GM19397 (cell line): ENCODE measurements around the gene EPB41L5.
"Not testable (repeated sequence)": the region's sequence is repeated elsewhere in the genome, so short reads cannot be mapped to it uniquely, and the experiment has no call there.

ENCODE experiments used
- ATAC-seq: cut with Tn5 transposase; IDR thresholded peaks from one replicate; pipeline ENCODE4 v1.9.1; 2021; ENCODE audit warnings: mild to moderate bottlenecking, moderate library complexity; ENCODE audit not compliant: unreplicated experiment

EPB41L5 gene

DNA sequence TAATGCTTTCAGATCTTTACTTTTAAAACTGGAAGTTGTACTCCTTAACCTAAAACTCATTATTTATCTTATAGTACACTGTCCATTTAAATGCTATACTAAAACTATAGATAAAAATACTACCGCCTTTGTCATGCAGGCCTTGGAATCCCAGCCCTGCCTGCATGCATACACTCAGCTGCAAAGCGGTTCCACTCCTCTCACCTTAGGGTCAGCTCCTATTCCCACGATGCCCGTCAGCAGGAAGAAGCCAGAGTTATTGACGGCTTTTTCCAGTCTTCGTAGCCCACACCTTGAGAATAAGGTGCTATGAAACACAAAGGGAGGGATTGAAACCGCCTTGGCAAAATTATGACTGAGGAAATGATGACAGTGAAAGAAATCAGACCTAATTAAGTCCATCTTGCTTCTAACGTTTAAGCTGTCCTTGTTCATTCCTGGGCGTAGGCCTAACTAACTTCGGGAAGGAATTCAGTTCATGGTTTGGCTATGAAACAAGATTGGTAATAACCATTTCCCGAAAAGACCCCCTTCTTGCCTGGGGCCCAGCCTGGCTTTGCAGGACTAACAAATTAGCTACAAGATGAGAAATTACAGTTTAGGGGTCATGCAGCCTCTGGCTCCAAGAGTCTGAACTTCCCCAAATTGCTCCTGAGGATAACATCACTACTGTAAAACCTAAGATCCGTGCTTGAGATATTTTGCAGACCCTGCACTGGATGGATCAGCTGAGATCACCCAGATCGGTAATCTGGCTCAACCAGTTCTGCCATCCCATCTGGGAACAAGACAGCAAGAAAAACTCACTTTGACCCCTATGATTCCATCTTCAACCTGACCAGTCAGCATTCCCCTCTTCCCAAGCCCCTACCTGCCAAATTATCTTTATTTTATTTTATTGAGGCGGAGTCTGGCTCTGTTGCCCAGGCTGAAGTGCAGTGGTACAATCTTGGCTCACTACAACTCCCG, 17.1 kb downstream of the EPB41L5 start:
- ATAC-seq, result no peak

- ATAC-seq, result no peak
Measured at GRCh38 chr2:120032297-120032696, 19.4 kb downstream of the EPB41L5 start.

DNA sequence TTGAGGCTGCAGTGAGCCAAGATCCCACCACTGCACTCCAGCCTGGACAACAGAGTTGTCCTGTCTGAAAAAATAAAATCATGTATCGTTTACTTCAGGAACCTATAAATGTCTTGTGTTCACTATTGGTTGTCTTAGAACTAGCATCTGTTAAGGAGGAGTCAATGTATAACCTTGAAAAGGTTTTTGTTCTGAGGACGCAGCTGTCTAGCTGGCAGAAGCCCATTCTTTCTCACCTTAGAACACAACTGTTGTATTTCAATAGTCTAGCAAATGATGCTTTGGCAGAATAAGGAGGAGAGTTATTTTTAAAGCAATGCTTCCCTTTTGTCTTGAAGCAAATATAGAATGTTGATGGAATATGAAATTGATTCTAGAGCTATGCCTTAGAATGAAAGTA, 21.1 kb downstream of the EPB41L5 start:
- no peak for ATAC-seq

DNA sequence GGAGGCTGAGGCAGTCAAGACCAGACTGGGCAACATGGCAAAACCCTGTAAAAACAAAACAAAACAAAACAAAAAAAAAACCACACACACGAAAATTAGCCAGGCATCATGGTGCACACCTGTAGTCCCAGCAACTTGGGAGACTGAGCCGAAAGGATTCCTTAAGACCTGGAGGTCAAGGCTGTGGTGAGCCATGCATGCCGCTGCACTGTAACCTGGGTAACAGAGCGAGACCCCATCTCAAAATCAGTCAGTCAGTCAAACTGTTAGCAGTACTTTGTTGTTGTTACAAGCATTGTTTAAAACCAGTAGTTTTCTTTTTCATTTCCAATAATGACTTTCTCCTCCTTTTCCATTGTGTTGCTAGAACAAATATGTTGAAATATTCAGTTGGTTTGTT, 21.7 kb downstream of the EPB41L5 start:
- ATAC-seq, result no peak

GRCh38 chr2:120036145-120036544, 23.3 kb downstream of the EPB41L5 start:
- ATAC-seq, result no peak

- ATAC-seq, result no peak
Measured at GRCh38 chr2:120037995-120038541, 25.2 kb downstream of the EPB41L5 start.

GRCh38 chr2:120042359-120042758, 29.5 kb downstream of the EPB41L5 start:
- ATAC-seq, result no peak

DNA sequence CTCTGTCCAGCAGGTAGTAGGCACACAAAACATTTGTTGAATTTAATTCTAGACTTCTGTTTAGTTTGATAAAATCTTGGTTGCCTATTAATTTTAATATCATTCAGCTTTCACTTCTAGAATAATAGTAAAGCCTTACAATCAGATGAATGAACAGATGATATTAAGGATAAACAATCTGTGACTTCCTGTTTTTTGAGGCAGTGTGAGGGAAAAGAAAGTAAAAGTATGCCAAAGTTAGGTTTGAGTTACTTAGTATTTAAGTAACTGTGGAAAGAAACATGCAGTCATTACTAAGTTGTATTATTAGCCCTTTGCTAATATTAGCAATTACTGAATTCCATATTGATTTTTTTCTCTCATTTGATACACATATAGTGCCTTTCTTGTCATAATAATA, 31.5 kb downstream of the EPB41L5 start:
- ATAC-seq, result no peak

DNA sequence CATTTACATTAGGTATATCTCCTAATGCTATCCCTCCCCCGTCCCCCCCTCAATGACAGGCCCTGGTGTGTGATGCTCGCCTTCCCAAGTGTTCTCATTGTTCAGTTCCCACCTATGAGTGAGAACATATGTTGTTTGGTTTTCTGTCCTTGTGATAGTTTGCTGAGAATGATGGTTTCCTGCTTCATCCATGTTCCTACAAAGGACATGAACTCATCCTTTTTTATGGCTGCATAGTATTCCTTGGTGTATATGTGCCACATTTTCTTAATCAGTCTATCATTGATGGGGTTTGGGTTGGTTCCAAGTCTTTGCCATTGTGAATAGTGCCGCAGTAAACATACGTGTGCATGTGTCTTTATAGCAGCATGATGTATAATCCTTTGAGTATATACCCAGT, 32.9 kb downstream of the EPB41L5 start:
- ATAC-seq, result not testable (repeated sequence)

GRCh38 chr2:120046252-120046651, 33.4 kb downstream of the EPB41L5 start:
- not testable (repeated sequence) for ATAC-seq

- no peak for ATAC-seq
Measured at GRCh38 chr2:120052597-120052996, 39.7 kb downstream of the EPB41L5 start.

GRCh38 chr2:120053891-120054290, 41.0 kb downstream of the EPB41L5 start:
- no peak for ATAC-seq

DNA sequence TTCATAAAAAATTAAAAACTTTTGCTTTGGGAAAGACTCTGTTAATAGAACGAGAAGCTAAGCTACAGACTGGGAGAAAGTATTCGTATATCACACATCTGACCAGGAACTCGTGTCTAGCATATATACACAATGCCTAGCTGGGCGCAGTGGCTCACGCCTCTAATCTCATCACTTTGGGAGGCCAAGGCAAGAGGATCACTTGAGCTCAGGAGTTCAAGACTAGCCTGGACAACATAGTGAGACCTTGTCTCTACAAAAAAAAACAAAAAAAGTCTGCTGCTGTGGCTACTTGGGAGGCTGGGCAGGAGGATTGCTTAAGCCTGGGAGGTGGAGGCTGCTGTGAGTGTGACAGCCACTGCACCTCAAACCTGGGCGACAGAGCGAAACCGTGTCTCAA, 46.6 kb downstream of the EPB41L5 start:
- ATAC-seq, result no peak

DNA sequence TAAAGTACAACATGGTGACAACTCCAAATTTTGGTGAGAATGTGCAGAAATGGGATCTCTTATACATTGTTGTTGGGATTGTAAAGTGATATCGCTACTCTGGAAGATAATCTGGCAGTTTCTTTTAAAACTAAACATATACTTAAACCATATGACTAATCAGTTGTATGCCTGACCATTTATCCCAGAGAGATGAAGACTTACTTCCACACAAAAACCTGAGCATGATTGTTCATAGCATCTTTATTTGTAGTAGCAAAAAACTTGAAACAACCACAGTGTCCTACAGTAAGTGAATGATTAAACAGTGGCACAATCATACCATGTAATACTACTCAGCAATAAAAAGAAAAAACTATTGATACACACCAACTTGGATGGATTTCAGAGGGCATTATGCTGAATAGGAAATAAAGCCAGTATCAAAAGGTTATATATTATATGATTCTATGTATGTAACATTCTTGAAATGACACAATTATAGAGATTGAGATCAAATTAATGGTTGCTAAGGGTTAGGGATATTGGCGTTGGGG, 47.3 kb downstream of the EPB41L5 start:
- ATAC-seq, result no peak

DNA sequence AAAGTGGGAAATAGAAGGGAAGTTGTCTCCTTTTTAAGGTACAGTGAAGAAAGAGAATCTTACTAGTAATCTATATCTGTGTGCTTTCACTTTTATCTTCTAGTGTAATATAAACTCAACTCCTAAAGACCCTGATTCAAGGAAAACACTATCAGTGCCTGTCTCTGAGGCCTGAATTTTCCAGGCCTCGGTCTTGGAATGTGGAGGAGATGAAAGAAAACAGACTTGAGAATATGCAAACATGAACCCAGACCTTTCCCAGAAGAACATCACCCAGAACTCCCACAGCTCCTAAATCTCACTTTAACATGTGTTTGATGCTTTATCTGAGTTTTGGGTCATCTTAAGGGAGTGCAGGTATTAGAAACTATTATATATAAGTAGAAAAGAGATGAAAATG, 51.8 kb downstream of the EPB41L5 start:
- no peak for ATAC-seq

- no peak for ATAC-seq
Measured at GRCh38 chr2:120066800-120067547, 54.1 kb downstream of the EPB41L5 start.

DNA sequence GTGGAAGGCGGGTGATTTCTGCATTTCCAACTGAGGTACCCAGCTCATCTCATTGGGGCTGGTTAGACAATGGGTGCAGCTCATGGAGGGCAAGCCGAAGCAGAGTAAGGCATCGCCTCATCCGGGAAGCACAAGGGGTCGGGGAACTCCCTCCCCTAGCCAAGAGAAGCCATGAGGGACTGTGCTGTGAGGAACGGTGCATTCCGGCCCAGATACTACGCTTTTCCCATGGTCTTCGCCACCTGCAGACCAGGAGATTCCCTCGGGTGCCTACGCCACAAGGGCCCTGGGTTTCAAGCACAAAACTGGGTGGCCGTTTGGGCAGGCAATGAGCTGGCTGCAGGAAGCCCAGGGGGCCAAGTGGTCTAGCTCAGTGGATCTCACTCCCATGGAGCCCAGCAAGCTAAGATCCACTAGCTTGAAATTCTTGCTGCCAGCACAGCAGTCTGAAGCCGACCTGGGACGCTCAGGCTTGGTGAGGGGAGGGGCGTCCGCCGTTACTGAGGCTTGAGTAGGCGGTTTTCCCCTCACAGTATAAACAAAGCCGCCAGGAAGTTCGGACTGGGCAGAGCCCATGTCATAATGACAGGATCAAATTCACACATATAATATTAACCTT, 55.3 kb downstream of the EPB41L5 start:
- ATAC-seq, result not testable (repeated sequence)

- no peak for ATAC-seq
Measured at GRCh38 chr2:120075545-120075944, 62.7 kb downstream of the EPB41L5 start.

DNA sequence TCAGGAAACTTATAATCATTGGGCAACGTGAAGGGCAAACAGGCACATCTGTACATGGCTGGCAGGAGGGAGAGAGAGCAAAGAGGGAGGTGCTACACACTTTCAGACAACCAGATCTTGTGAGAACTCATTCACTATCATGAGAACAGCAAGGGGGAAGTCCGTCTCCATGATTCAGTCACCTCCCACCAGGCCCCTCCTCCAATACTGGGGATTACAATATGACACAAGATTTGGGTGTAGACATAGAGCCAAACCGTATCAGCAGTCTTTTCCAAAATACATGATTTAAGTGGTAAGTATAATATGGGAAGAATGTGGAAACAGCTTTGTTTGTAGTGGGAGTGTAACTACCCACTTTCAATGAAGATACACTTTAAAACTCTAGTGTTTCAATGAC, 65.0 kb downstream of the EPB41L5 start:
- ATAC-seq, result no peak

GRCh38 chr2:120079647-120080046, 66.8 kb downstream of the EPB41L5 start:
- ATAC-seq, result no peak

GRCh38 chr2:120091436-120091835, 78.6 kb downstream of the EPB41L5 start:
- no peak for ATAC-seq
